Stimulated activated naive B cell treated with anti-CD40 and anti-IgM and Interleukin-4, amounts not matched to agents 10 μg/mL and 1 μg/mL and 100 μg/mL, for 72 hours (primary cell): ENCODE measurements around the gene CCKAR.

ENCODE experiments used
- ATAC-seq, 2 donors: fragments of 150-1000 bp; cut with Tn5 transposase; replicated peaks; 2 replicates each; pipeline ENCODE4 v1.10.0; 2021; ENCODE audit warnings: moderate library complexity in 1 of 2
- DNase-seq: peaks from one replicate; pipeline ENCODE4 v3.0.0; 2021
- H3K27ac Mint-ChIP-seq: one replicate; pipeline ENCODE4 v1.8.0; 2022; ENCODE audit warnings: mild to moderate bottlenecking, mixed read lengths
- H3K27me3 Mint-ChIP-seq, 2 donors: one replicate each; pipeline ENCODE4 v1.8.0; 2022; ENCODE audit warnings: mixed read lengths in 2 of 2
- H3K36me3 Mint-ChIP-seq, 2 donors: one replicate each; pipeline ENCODE4 v1.8.0; 2022; ENCODE audit warnings: mixed read lengths in 2 of 2, mild to moderate bottlenecking in 1 of 2
- H3K4me1 Mint-ChIP-seq, 2 donors: one replicate each; pipeline ENCODE4 v1.8.0; 2022; ENCODE audit warnings: mixed read lengths in 2 of 2, mild to moderate bottlenecking in 1 of 2
- H3K4me3 Mint-ChIP-seq, 2 donors: one replicate each; pipeline ENCODE4 v1.8.0; 2022; ENCODE audit warnings: mild to moderate bottlenecking in 2 of 2, mixed read lengths in 2 of 2, moderate library complexity in 1 of 2
- H3K9me3 Mint-ChIP-seq, 2 donors: one replicate each; pipeline ENCODE4 v1.8.0; 2022; ENCODE audit warnings: mixed read lengths in 2 of 2, mild to moderate bottlenecking in 1 of 2

The CCKAR gene

DNA sequence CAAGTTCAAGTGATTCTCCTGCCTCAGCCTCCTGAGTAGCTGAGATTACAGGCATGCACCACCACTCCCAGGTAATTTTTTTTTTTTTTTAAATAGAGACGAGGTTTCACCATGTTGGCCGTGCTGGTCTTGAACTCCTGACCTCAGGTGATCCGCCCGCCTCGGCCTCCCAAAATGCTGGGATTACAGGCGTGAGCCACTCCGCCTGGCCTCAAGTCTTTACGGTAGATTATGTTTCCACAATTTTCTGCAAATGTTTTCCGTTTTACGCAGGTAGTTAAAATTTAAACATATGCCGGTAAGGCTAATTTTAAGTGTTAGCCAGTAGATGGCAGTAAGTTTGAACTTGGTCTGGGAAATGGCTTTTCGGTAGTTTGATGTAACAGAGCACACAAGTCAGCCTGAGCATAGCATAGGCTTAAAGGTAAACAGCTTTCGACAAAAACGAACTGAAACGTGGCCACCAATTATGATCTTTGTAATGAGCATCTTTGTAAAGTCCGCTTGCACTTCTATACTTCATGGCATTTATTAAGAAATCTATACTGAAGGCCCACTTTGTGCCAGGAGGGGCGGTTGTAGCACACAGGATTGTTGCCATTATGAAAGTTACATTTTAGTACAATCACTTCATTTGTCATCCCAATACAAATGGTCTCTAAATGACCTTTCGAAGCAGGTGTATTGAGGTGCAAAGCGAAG is 31.1 kb downstream of the CCKAR start:
- DNase-seq (no peak), ATAC-seq (peak; percentile 67 to 70)
- peaks cover 5 to 8% of the 10 kb centered on the region in 2 donors for H3K4me1 Mint-ChIP-seq
- peaks cover 0 to 2% of the 10 kb centered on the region in 2 donors for H3K9me3 Mint-ChIP-seq
- peak overlapping the region; percentile 25 for H3K27ac Mint-ChIP-seq
- H3K4me3 Mint-ChIP-seq = peak overlapping the region; percentile 32 to 45
- peaks cover 0 to 4% of the 10 kb centered on the region in 2 donors for H3K27me3 Mint-ChIP-seq
- peaks cover 0 to 3% of the 10 kb centered on the region in 2 donors for H3K36me3 Mint-ChIP-seq

DNA sequence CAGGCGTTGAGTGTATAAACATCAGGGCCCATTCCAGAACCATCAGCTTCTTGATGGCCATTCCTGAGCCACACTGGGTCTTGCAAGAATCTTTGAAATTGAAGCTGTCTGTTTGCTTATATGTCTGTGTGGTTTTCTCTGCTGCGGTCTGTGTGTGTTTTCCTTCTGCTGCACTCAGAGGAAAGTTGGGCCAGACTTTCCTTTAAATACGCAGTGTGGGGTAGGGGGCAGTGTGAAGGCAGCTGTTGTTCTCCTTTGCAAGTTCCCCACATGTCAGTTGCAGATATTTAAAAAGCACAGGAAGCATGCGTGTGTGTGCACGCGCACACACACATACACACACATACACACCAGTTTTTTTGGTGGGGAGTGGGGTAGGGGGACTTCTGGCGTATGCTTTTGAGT is 32.1 kb downstream of the CCKAR start:
- H3K27me3 Mint-ChIP-seq = peaks cover 0 to 4% of the 10 kb centered on the region in 2 donors
- H3K4me3 Mint-ChIP-seq = no peak overlapping the region
- no peak overlapping the region for H3K27ac Mint-ChIP-seq

DNA sequence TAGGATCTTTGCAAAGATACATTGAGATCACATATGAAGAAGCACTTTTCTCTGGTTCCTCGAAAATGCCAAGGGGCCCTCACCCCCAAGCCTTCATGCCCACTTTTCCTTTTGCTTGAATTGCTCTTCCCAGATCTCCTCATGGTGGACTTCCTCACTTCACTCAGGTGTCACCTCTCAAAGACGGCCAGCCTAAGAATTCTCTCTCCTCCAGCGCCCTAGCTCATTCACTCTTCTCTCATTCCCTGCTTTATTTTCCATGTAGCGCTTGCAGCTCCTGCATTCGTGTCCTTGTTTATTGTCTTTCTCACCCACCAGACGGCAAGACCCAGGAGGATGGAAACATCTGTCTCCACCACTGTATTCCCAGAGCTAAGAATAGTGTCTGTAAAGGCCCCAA is 32.9 kb downstream of the CCKAR start:
- ATAC-seq (no peak), DNase-seq (no peak)
- Mint-ChIP-seq H3K27me3 (peaks cover 0 to 4% of the 10 kb centered on the region in 2 donors), H3K4me3 (no peak overlapping the region), H3K4me1 (peaks cover 5 to 7% of the 10 kb centered on the region in 2 donors), H3K36me3 (no peaks in the 10 kb centered on the region), H3K9me3 (peaks cover 0 to 7% of the 10 kb centered on the region in 2 donors), H3K27ac (no peak overlapping the region)

More for the DNA sequence above, 32.1 kb downstream of the CCKAR start:
- Mint-ChIP-seq H3K9me3 (peaks cover 0 to 7% of the 10 kb centered on the region in 2 donors), H3K36me3 (peaks cover 0 to under 1% of the 10 kb centered on the region in 2 donors), H3K4me1 (peaks cover 5 to 7% of the 10 kb centered on the region in 2 donors)
- ATAC-seq = peak in 1 of 2 donors; percentile 17
- no peak for DNase-seq

DNA sequence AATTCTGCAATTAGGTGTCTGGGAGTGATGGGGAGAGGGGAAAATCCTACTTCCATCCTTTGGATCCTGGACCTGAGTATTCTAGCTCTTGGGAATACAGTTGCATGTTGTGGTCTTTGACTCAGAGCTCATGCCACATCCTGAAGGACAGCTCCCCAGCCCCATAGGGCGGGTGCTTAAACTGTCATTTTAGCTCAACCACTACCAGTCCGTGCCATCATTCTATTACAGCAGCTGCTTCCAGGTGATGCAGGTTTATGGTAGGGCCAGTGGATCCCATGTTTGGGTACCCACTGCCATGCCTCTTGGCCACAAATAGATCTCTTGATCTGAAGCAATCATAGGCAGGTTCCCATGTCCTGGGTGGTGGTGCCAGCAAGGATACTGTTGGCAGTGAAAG is 34.7 kb downstream of the CCKAR start:
- DNase-seq (no peak), ATAC-seq (no peak)
- peaks cover 0 to 1% of the 10 kb centered on the region in 2 donors for H3K4me1 Mint-ChIP-seq
- peaks cover 4 to 6% of the 10 kb centered on the region in 2 donors for H3K27me3 Mint-ChIP-seq
- H3K27ac Mint-ChIP-seq = no peak overlapping the region
- H3K4me3 Mint-ChIP-seq = no peak overlapping the region
- H3K9me3 Mint-ChIP-seq = peaks cover 0 to 7% of the 10 kb centered on the region in 2 donors
- no peaks in the 10 kb centered on the region for H3K36me3 Mint-ChIP-seq

DNA sequence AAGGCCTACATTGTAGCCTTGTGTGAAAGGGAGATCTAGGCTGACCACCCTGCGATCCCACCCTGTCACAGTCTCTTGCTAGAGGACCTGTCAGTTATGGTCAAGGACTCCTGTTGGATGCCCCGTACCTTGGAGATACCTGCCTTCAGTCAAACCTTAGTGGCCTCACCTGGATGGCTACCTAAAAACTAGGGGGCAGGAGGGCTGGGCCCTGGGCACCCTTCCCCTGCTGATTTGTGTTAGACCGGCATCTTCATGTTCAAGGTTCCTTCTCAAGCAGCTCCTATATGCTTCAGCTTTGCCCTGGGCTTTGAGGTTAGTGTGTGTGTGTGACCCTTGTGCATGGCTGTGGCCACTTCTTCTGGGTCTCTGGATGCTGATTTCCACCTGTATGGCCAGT is 35.3 kb downstream of the CCKAR start:
- H3K27me3 Mint-ChIP-seq = peaks cover 4 to 6% of the 10 kb centered on the region in 2 donors
- no peak overlapping the region for H3K27ac Mint-ChIP-seq
- peaks cover 0 to 7% of the 10 kb centered on the region in 2 donors for H3K9me3 Mint-ChIP-seq
- ATAC-seq = no peak
- no peaks in the 10 kb centered on the region for H3K36me3 Mint-ChIP-seq
- H3K4me1 Mint-ChIP-seq = peaks cover 0 to 1% of the 10 kb centered on the region in 2 donors
- H3K4me3 Mint-ChIP-seq = no peak overlapping the region
- DNase-seq = no peak

DNA sequence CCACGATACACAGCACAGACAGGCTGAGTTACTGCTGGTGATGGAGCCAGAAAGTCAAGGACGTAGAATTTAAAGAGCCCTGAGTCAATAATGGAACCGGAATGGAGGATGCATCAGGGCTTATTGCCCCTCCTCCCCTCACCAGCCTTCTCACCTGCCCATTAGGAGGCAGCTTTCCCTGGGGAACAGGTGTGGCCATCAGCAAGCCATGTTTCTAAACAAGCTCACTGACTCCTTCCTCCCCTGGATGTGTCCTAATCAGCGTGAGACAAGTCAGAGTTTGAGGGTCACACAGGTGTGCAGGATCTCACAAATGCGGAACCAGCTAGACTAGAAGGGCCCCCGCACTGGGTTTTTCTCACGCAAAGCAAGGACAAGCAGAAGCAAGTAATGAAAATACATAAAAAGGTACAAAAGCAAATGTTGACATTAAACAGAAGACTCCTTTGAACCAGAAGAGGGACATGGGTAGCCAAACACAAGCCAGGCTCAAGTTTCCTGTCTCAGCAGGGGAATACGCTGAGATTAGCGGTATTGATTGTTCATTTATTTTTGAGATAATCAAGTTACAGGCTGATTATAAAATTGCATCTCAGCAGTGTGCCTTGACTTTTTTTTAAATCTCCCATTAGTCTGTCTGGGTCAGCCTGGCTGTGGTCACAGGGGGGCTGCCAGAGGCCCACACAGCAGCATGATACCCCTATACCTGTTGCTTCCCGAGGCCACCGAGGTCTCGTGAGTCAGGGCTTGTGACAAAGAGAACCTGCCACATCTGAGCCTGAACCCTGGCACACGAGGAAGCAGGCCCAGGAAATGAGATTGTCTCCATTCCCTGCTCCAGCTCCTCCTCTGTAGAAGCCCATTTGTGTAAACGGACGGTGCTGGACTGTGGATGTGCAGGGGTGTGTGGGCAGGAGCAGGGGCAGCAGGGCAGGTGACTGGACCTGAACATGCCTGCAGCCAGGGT is 37.4 kb downstream of the CCKAR start:
- H3K4me1 Mint-ChIP-seq = no peaks in the 10 kb centered on the region
- DNase-seq (no peak), ATAC-seq (no peak)
- peaks cover 4 to 14% of the 10 kb centered on the region in 2 donors for H3K27me3 Mint-ChIP-seq
- H3K4me3 Mint-ChIP-seq = no peak overlapping the region
- no peaks in the 10 kb centered on the region for H3K36me3 Mint-ChIP-seq
- H3K9me3 Mint-ChIP-seq = peaks cover 0 to 7% of the 10 kb centered on the region in 2 donors
- H3K27ac Mint-ChIP-seq = no peak overlapping the region

DNA sequence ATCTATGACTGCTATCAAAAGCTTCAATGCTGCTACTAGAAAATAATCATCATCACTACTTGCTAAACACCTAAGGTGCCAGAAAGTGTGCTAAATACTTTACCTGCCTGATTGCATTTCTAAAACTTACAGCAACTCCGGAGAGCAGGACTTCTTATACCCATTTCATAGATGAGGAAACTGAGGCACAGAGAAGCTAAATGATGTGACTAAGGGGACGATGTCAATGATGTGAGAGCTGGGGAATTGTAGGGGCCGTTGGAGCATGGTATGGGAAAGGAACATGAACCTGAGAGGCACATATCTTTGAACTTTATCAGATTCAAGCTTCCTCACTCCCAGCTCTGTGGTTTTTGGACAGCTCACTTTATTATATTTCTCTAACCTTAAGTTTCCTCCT is 38.7 kb downstream of the CCKAR start:
- peaks cover 0 to 18% of the 10 kb centered on the region in 2 donors for H3K27me3 Mint-ChIP-seq
- H3K4me3 Mint-ChIP-seq = no peak overlapping the region
- H3K27ac Mint-ChIP-seq = no peak overlapping the region
- H3K4me1 Mint-ChIP-seq = no peaks in the 10 kb centered on the region
- DNase-seq (no peak), ATAC-seq (no peak)
- no peaks in the 10 kb centered on the region for H3K36me3 Mint-ChIP-seq
- H3K9me3 Mint-ChIP-seq = peaks cover 0 to 7% of the 10 kb centered on the region in 2 donors

DNA sequence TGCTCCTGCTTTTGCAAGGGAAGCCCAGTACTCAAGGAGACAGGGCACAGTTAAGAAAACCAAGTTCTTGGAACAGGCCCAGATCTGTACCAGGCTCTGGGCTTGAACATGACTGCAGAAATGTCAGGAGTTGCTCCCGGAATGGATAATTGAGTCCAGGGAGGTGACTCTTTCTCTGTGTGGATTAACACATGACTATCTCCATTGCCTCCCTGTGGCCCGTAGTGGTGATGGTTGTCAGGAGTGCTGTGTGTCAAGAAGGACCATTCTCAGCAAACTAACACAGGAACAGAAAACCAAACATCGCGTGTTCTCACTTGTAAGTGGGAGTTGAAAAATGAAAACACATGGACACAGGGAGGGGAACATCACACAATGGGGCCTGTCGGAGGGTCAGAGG is 39.9 kb downstream of the CCKAR start:
- Mint-ChIP-seq H3K36me3 (no peaks in the 10 kb centered on the region), H3K27ac (no peak overlapping the region), H3K4me3 (no peak overlapping the region), H3K4me1 (no peaks in the 10 kb centered on the region), H3K9me3 (peaks cover 0 to 7% of the 10 kb centered on the region in 2 donors), H3K27me3 (peaks cover 0 to 18% of the 10 kb centered on the region in 2 donors)
- ATAC-seq (no peak), DNase-seq (no peak)

DNA sequence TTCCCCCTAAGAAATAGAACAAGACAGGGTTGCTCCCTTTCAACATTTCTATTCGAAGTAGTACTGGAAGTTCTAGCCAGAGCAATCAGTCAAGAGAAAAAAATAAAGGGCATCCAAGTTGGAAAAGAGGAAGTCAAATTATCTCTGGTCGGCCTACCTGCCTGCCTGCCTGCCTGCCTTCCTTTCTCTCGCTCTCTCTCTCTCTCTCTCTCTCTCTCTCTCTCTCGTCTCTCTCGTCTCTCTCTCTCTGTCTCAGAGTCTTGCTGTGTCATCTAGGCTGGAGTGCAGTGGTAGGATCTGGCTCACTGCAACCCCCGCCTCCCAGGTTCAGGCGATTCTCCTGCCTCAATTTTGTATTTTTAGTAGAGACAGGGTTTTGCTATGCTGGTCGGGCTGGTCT is 42.9 kb downstream of the CCKAR start:
- no peak overlapping the region for H3K4me3 Mint-ChIP-seq
- peaks cover 0 to 18% of the 10 kb centered on the region in 2 donors for H3K27me3 Mint-ChIP-seq
- no peaks in the 10 kb centered on the region for H3K4me1 Mint-ChIP-seq
- DNase-seq = no peak
- H3K9me3 Mint-ChIP-seq = peaks cover 0 to 2% of the 10 kb centered on the region in 2 donors
- H3K27ac Mint-ChIP-seq = no peak overlapping the region
- peaks cover 4 to 12% of the 10 kb centered on the region in 2 donors for H3K36me3 Mint-ChIP-seq
- no peak for ATAC-seq

DNA sequence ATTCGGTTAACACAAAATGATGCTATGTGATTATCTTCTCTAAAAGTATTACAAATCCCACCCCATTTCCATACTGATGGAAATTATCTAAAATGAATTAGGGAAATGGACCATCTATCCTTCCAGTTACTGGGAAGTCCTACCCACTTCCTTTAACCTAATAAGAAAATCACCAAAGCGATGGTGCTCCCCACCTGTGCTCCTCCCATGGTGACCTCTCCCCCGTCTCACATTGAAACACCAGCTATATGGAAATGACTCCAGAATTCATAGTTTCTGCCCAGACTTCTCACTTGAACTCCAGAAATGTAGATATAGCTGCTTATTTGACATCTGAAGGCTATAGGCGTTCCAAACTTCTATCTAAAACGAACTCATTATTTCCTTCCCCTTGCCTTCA is 48.5 kb downstream of the CCKAR start:
- Mint-ChIP-seq H3K36me3 (peaks cover 14 to 21% of the 10 kb centered on the region in 2 donors), H3K27me3 (no peaks in the 10 kb centered on the region), H3K4me3 (no peak overlapping the region), H3K9me3 (peaks cover 0 to 2% of the 10 kb centered on the region in 2 donors), H3K4me1 (peaks cover 0 to 5% of the 10 kb centered on the region in 2 donors), H3K27ac (no peak overlapping the region)
- no peak for DNase-seq
- no peak for ATAC-seq

DNA sequence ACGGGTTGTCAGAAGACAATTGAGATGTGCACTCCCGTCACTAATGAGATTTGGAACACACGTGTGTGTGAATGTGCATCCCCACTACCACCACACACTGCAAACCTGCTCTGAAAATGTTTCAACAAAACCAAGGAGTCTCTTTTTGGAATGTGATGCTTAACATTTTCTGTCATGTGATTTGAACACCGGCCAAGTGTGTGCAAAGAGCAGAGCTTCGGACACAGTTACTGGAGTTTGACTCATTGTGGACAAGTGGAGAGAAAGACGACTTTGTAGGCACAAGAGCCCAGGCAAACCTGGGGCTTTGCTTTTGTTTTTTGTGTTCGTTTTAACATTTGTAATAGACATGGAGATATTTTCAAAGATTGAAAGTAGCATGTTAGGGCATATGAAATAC is 49.2 kb downstream of the CCKAR start:
- Mint-ChIP-seq H3K27me3 (no peaks in the 10 kb centered on the region), H3K9me3 (peaks cover 0 to 2% of the 10 kb centered on the region in 2 donors), H3K27ac (no peak overlapping the region), H3K36me3 (peaks cover 19 to 21% of the 10 kb centered on the region in 2 donors), H3K4me3 (no peak overlapping the region), H3K4me1 (peaks cover 0 to 5% of the 10 kb centered on the region in 2 donors)
- ATAC-seq = no peak
- DNase-seq = no peak

DNA sequence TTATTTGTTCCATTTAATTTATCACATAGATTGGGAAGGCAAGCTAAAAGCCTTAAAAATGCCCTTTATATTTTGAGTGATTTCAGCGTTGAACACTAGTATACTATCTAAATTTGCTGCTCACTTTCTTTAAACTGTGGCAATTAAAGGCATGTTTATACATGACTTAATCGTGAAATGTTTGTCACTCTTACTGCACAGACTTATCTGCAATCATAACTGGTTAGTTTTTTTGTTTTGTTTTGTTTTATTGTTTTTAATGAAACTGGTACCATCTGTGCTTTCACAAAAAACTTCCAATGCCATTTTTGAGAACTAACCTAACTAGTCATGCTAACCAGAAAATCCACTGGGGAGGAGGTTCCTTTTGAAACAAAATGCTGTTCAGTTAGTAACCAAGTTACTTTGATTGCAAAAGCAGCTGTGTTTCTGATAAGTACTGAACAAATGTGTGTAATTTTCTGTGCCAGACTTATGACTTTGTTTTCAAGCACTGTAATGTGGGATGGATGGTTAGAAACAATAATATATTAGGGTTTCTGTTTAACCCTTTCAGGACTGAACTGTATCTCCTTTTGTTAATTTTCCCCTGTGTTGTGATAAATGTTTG is 56.1 kb downstream of the CCKAR start:
- ATAC-seq (no peak), DNase-seq (no peak)
- Mint-ChIP-seq H3K36me3 (peaks cover 30 to 39% of the 10 kb centered on the region in 2 donors), H3K27me3 (no peaks in the 10 kb centered on the region), H3K4me1 (peaks cover 0 to 2% of the 10 kb centered on the region in 2 donors), H3K9me3 (no peaks in the 10 kb centered on the region), H3K27ac (peak overlapping the region; percentile 25), H3K4me3 (no peak overlapping the region)

DNA sequence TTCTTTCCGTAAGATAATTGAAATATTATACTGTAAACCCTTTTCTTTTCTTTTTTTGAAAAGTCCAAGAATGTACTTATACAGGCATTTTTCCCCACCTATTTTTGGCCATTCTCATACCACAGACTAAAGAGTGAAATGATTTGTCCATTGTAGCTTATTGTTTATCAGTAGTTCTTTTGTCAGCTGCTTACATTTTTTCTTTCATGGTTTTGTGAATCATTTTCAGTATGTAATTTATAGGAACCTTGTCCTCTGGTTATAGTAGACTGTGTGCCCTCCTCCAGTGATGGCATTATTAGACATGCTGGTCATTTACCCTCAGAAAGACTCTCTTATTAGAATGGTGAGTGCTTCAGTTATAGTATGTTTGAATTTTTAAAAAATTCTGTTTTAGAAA is 56.7 kb downstream of the CCKAR start:
- Mint-ChIP-seq H3K27me3 (no peaks in the 10 kb centered on the region), H3K4me3 (no peak overlapping the region), H3K27ac (no peak overlapping the region), H3K4me1 (peaks cover 0 to 2% of the 10 kb centered on the region in 2 donors), H3K9me3 (no peaks in the 10 kb centered on the region), H3K36me3 (peaks cover 26 to 36% of the 10 kb centered on the region in 2 donors)
- ATAC-seq = no peak
- DNase-seq = no peak

DNA sequence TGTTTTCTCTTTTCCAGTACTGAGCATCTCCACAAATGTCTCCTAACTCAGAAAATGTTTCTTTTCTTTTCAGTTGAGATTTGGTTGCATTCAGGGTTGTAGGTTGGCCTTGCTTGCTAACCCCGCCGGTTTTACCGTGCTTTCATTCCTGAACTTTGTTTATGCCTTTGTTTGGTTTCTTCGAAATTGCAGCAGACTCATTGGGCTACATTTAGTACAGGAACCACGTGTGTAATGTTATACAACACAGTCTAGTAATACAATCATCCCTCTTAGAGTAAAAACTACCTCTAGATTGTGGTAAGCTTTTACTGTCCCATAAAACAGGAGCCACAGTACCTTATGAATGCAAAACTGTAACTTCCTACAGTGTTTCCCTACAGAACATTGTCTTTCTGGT is 57.9 kb downstream of the CCKAR start:
- no peaks in the 10 kb centered on the region for H3K27me3 Mint-ChIP-seq

More for the DNA sequence above, 57.9 kb downstream of the CCKAR start:
- Mint-ChIP-seq H3K9me3 (no peaks in the 10 kb centered on the region), H3K36me3 (peaks cover 26 to 42% of the 10 kb centered on the region in 2 donors), H3K4me1 (peaks cover 0 to 2% of the 10 kb centered on the region in 2 donors), H3K27ac (no peak overlapping the region), H3K4me3 (no peak overlapping the region)
- DNase-seq (no peak), ATAC-seq (no peak)
